ENCODE results near the gene HIGD1B. TPM values are rescaled to one million over a fixed set of nuclear protein-coding genes. Genes with fewer than 3 reads are reported as not detected.

Gene HIGD1B
- total and polyA plus RNA-seq, 2 of the 13 experiments (the other 11 are each of a cell fraction or from before 2014, with no cell fraction given): not detected

DNA sequence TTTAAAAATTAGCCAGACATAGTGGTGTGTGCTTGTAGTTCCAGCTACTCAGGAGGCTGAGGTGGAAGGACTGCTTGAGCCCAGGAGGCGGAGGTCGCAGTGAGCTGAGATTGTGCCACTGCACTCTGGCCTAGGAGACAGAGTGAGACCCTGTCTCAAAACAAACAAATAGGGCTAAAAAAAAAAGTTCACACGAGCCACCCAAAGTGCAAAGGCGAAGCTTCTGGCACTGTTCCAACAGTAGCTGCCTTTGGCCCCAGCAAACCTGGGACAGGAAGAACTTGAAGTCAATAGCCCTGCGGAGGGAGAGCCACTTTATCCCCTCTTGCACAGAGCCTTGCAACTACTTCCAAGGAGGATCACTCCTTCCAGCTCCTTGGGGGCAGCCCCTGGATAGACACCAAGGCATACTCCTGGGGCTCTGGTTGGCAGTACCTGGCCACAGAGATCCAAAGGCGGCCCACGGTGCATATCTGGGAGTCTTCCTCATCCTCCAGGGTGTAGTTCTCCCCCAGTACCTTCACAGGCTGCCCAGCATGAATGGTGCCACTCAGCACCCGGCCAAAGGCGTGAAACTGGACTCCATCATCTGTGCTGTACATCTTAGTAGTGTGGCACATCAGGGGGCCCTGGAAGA, 14.7 kb downstream of the HIGD1B start (continued):
- TF ChIP-seq, protein P1, sequence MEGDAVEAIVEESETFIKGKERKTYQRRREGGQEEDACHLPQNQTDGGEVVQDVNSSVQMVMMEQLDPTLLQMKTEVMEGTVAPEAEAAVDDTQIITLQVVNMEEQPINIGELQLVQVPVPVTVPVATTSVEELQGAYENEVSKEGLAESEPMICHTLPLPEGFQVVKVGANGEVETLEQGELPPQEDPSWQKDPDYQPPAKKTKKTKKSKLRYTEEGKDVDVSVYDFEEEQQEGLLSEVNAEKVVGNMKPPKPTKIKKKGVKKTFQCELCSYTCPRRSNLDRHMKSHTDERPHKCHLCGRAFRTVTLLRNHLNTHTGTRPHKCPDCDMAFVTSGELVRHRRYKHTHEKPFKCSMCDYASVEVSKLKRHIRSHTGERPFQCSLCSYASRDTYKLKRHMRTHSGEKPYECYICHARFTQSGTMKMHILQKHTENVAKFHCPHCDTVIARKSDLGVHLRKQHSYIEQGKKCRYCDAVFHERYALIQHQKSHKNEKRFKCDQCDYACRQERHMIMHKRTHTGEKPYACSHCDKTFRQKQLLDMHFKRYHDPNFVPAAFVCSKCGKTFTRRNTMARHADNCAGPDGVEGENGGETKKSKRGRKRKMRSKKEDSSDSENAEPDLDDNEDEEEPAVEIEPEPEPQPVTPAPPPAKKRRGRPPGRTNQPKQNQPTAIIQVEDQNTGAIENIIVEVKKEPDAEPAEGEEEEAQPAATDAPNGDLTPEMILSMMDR (CRISPR knock-in tag; IDR thresholded peaks at IDR 0.05): 0 out of 2 replicates have a peak, but pooled peaks have one; percentile 5
- TF ChIP-seq ZNF33B (CRISPR knock-in tag; IDR thresholded peaks at IDR 0.05): no peak
- no peak for TF ChIP-seq ZNF782 (CRISPR knock-in tag; IDR thresholded peaks at IDR 0.05; ENCODE audit: borderline replicate concordance)
- no peak for TF ChIP-seq ZNF75D (CRISPR knock-in tag; IDR thresholded peaks at IDR 0.05; ENCODE audit: borderline replicate concordance)
- TF ChIP-seq ZNF615 (CRISPR knock-in tag; IDR thresholded peaks at IDR 0.05; ENCODE audit: borderline replicate concordance): no peak
- no peak for TF ChIP-seq HHEX (CRISPR knock-in tag; IDR thresholded peaks at IDR 0.05)
- TF ChIP-seq, protein P2, sequence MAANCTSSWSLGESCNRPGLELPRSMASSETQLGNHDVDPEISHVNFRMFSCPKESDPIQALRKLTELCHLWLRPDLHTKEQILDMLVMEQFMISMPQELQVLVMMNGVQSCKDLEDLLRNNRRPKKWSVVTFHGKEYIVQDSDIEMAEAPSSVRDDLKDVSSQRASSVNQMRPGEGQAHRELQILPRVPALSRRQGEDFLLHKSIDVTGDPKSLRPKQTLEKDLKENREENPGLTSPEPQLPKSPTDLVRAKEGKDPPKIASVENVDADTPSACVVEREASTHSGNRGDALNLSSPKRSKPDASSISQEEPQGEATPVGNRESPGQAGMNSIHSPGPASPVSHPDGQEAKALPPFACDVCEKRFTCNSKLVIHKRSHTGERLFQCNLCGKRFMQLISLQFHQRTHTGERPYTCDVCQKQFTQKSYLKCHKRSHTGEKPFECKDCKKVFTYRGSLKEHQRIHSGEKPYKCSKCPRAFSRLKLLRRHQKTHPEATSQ (CRISPR knock-in tag; IDR thresholded peaks at IDR 0.05; ENCODE audit: borderline replicate concordance): no peak; the same call in 1 of the 2 replicates
- TF ChIP-seq TCF7L2 (IDR thresholded peaks at IDR 0.05; ENCODE audit: low read depth, low read length): no peak
- TF ChIP-seq POLR2G (IDR thresholded peaks at IDR 0.05; ENCODE audit: low read depth, low read length): no peak
- TF ChIP-seq, protein P3, sequence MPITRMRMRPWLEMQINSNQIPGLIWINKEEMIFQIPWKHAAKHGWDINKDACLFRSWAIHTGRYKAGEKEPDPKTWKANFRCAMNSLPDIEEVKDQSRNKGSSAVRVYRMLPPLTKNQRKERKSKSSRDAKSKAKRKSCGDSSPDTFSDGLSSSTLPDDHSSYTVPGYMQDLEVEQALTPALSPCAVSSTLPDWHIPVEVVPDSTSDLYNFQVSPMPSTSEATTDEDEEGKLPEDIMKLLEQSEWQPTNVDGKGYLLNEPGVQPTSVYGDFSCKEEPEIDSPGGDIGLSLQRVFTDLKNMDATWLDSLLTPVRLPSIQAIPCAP (CRISPR knock-in tag; IDR thresholded peaks at IDR 0.05; ENCODE audit: low read depth): no peak
- no peak for TF ChIP-seq ARNT2 (CRISPR knock-in tag; IDR thresholded peaks at IDR 0.05; ENCODE audit: low read depth)
- TF ChIP-seq HNRNPK (IDR thresholded peaks at IDR 0.05; ENCODE audit: low read depth, low read length, poor library complexity, severe bottlenecking): no peak
- TF ChIP-seq, protein P4, sequence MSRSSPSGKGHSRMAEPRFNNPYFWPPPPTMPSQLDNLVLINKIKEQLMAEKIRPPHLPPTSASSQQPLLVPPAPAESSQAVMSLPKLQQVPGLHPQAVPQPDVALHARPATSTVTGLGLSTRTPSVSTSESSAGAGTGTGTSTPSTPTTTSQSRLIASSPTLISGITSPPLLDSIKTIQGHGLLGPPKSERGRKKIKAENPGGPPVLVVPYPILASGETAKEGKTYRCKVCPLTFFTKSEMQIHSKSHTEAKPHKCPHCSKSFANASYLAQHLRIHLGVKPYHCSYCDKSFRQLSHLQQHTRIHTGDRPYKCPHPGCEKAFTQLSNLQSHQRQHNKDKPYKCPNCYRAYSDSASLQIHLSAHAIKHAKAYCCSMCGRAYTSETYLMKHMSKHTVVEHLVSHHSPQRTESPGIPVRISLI (CRISPR knock-in tag; IDR thresholded peaks at IDR 0.05; ENCODE audit: borderline replicate concordance): peak; percentile 97
- TF ChIP-seq ZFP36L2 (CRISPR knock-in tag; IDR thresholded peaks at IDR 0.05): no peak
- TF ChIP-seq ZSCAN22 (CRISPR knock-in tag; IDR thresholded peaks at IDR 0.05): no peak
- TF ChIP-seq, protein P5, sequence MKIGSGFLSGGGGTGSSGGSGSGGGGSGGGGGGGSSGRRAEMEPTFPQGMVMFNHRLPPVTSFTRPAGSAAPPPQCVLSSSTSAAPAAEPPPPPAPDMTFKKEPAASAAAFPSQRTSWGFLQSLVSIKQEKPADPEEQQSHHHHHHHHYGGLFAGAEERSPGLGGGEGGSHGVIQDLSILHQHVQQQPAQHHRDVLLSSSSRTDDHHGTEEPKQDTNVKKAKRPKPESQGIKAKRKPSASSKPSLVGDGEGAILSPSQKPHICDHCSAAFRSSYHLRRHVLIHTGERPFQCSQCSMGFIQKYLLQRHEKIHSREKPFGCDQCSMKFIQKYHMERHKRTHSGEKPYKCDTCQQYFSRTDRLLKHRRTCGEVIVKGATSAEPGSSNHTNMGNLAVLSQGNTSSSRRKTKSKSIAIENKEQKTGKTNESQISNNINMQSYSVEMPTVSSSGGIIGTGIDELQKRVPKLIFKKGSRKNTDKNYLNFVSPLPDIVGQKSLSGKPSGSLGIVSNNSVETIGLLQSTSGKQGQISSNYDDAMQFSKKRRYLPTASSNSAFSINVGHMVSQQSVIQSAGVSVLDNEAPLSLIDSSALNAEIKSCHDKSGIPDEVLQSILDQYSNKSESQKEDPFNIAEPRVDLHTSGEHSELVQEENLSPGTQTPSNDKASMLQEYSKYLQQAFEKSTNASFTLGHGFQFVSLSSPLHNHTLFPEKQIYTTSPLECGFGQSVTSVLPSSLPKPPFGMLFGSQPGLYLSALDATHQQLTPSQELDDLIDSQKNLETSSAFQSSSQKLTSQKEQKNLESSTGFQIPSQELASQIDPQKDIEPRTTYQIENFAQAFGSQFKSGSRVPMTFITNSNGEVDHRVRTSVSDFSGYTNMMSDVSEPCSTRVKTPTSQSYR (CRISPR knock-in tag; IDR thresholded peaks at IDR 0.05; ENCODE audit: borderline replicate concordance): no peak
- peak; percentile 30; the same call in 1 of the 2 replicates for TF ChIP-seq NR2C2 (CRISPR knock-in tag; IDR thresholded peaks at IDR 0.05; ENCODE audit: borderline replicate concordance)
- TF ChIP-seq, protein P6, sequence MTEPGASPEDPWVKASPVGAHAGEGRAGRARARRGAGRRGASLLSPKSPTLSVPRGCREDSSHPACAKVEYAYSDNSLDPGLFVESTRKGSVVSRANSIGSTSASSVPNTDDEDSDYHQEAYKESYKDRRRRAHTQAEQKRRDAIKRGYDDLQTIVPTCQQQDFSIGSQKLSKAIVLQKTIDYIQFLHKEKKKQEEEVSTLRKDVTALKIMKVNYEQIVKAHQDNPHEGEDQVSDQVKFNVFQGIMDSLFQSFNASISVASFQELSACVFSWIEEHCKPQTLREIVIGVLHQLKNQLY (CRISPR knock-in tag; IDR thresholded peaks at IDR 0.05): no peak
- TF ChIP-seq KLF15 (CRISPR knock-in tag; IDR thresholded peaks at IDR 0.05; ENCODE audit: borderline replicate concordance): no peak
- TF ChIP-seq SMAD9 (CRISPR knock-in tag; IDR thresholded peaks at IDR 0.05): no peak
- no peak for TF ChIP-seq JDP2 (CRISPR knock-in tag; IDR thresholded peaks at IDR 0.05; ENCODE audit: borderline replicate concordance)

Data from HepG2 (cell line).